HG03342 (cell line): Measurements from ENCODE around the gene CHN2.

Experiments
- ATAC-seq: cut with Tn5 transposase; IDR thresholded peaks from one replicate; pipeline ENCODE4 v1.9.1; 2021; ENCODE audit warnings: mild to moderate bottlenecking, moderate library complexity; ENCODE audit not compliant: unreplicated experiment

Gene CHN2

DNA sequence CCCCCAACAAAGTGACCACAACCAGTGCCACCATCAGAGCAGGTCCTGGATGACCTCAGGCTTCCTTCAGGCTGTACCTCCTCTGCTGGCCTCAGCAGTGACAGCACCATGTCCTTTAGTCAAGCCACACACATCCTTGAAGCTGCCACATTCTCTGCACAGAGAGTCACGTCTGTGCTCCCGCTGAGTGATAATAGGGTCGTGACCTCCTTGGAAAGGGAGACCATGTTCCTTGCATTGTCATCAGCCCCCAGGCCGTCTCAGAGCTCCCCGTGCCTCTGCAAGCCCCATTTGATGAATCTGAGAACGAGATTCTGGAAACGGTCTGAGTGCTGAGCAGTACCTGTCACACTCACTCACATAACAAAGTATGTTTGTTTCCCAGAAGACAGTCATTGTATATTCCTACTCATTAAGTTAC, 262.6 kb downstream of the CHN2 start:
- no peak for ATAC-seq

DNA sequence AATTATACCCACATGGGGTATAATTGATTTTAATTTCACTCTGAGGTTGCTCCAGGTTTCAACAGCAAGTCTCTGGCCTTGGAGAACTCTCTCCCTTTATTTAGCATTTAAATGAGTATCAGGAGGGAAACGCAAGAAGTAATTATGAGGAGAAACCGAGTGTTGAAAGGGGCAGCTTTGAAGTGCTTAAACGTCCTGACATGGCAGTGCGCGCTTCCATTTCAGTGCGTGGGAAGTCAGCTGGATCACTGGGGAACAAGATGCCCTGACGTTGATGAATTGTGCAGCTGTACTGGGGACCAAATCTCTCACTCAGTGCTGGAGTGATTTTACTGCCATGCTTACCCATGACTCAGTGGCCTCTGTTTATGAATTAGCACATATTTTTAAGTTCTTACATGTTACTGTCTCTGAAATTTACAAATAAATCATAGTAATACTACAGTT, 263.0 kb downstream of the CHN2 start:
- no peak for ATAC-seq

DNA sequence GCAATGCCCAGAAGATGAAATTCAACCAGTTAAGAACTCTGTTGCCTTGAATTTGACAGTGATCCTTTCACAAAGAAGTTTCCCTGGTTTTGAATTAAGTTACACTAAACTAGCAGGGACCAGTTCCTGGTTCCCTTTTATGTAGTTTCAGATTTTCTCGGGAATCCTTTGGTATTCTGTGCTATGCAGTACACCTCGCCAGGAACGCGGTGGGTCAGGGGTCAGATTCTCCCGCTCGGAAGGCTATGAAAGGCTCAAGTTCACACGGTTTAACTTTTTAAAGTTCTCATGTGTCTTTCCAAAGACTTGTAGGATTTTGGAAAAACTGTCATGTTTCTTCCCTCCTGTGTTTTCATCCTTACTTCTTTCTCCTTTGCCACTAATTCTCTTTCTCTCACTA, 264.4 kb downstream of the CHN2 start:
- no peak for ATAC-seq

DNA sequence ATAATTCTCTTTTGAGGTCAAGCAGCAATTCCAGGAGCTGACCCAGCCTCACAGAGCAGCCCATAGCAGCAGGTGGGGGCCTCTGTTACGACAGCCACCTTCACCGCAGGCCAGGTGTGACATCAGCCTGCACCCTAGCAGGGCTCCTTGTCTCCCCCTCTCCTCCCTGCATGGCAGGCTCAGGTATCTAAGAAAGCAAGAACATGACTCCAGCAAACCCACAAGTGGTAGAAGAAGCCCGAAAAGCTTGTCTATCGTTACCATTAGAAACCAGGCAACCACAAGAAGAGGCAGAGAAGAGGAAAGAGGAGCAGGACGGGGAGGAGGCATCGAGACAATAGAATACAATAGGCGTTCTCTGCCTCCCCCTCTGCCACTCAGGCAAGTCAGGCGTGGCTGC, 265.0 kb downstream of the CHN2 start:
- ATAC-seq = no peak

DNA sequence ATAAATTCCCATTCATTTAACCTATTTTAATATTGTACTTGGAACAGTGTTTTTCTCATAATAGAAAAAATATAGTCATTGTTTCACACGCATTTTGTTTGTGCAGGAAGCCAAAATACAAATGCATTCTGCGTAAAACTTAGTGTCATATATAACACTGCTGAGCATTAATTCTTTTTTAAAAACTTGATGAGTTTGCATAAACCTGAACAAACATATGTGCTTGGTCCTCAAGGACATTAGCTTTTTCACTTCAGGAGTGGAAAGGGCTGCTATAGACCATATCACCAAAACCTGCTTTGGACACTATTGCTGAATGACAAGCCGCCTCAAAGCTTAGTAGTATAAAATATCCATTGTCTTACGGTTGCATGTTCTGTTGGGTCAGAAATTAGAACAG, 267.4 kb downstream of the CHN2 start:
- ATAC-seq = no peak

- no peak for ATAC-seq
These were observed 269.1 kb downstream of the CHN2 start for GRCh38 chr7:29463504-29464158.

- no peak for ATAC-seq
These were observed 270.2 kb downstream of the CHN2 start for GRCh38 chr7:29464753-29465152.

DNA sequence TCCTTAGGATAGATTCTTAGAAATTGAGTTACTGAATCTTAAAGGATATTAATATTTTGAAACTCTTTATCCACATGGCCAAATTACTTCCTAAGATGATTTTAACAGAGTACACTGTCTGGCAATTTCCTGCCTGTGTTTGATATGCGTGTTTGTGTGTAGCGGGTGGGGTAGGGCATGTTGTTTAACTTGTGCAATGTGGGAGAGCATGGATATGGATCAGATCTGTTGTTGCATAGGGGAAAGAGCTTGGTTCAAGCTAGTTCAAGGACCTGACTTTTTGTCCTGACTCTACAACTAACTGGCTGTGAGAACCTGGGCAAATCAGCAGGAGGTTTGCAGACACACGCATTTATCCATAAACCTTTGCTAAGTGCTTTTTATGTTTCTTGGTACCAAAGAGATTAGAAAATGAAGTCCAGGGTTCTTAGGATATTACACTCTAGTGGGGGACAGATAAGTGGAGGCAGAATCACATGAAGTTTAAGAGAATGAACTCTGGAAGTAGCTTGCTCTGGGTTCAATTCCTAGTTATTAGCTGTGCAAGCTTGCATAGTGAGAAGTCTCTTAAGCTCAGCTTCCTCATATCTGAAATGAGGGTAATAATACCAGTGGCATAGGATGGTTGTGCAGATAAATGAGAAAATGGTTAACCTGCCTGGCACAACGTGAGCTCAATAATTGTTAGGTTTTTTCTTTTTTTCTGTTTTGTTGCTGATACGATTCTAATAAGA, 272.8 kb downstream of the CHN2 start:
- no peak for ATAC-seq

- no peak for ATAC-seq
These were observed 273.6 kb downstream of the CHN2 start for GRCh38 chr7:29468196-29468595.

DNA sequence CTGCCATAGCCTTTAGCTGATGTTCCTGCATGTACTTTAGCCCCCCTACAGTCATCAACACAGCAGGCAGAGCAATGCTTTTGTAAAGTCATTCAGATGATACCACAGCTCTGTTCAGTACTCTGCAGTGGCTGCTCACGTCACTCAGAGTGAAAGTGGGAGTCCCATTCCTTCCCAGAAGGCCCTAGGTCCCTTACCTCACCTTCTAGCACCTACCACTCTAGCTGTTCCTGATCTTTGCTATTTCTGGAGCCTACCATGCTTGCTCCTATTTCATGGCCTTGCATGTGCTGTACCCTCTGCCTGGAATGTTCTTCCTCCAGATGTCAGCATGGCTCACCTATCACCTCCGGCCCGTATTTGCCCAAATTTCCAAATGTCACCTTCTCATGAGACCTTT, 274.7 kb downstream of the CHN2 start:
- no peak for ATAC-seq

- no peak for ATAC-seq
These were observed 275.5 kb downstream of the CHN2 start for GRCh38 chr7:29469976-29470557.

DNA sequence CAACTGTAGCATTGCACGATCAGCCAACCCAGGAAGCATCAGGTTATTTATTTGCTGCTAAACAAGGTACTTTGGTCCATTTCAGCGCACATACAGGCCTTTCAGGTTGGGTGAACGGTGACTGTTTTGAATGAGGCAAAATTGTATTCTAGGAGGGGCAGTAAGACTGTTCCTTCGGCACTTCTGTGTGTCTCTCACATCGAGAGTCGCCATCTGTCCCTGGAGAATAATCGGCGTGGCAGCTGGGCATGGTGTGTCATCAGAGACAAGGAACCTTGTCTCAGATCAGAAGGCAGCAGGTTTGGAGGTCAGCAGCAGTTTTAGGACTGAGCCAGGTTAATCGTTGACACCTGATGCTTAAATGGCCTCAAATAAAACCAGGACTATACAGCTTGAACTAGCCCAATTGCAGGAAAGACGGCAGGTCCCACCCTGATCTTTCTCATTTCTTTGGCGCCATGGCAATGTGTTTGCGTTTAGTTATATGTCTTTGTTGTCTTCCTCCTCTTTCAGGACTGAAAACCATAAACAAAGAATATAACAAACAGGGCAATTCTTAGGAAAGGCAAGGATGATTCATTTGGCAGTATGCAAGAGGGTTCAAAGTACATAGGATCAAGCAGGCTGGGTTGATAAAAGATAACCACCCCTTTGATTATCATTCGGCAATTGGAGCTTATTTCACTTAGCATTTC, 277.0 kb downstream of the CHN2 start:
- no peak for ATAC-seq

- ATAC-seq = no peak
These were observed 282.3 kb downstream of the CHN2 start for GRCh38 chr7:29476916-29477315.

GRCh38 chr7:29478226-29478625, 283.7 kb downstream of the CHN2 start:
- ATAC-seq = no peak

- no peak for ATAC-seq
These were observed 284.2 kb downstream of the CHN2 start for GRCh38 chr7:29478687-29479240.

DNA sequence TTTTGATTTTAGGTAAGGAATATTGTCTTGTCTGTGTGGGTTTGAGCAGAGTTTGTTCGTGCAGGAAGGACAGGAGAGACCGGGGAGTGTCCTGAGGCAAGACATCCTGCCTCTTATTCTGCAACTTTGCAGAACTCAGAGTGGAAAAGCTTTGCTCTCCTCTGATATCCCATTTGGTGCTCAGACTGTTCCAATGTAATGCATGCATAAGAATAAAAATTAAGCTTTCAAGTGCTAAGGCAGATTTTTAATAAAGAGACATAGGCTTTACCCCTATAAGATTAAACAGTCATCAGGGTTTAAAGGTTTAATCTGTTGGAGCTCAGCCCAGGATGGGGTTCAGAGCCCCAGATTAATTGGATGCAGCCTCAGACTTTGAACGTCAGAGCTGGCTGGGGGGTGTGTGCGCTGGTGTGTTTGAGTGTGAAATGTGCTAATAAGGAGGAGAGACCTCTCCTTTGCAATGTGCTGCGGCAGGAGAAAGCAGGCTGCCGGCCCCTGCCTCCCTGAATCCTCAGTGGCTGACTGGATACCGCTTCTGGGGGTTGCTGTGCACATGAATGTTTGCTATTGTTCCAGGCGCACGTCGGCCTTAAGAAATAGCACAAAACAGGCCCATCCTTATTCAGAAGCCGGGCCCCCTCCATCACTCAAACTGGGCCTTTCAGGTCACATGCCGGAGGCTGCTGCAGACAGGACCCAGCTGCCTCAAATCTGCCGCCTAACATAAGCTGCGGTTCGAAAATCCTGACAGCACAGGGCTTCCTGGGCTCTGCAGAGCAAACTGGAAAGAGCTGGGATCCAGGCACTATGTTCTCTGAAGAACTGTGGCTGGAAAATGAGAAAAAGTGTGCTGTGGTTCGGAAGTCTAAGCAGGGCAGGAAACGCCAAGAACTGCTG, 285.0 kb downstream of the CHN2 start:
- ATAC-seq = no peak

DNA sequence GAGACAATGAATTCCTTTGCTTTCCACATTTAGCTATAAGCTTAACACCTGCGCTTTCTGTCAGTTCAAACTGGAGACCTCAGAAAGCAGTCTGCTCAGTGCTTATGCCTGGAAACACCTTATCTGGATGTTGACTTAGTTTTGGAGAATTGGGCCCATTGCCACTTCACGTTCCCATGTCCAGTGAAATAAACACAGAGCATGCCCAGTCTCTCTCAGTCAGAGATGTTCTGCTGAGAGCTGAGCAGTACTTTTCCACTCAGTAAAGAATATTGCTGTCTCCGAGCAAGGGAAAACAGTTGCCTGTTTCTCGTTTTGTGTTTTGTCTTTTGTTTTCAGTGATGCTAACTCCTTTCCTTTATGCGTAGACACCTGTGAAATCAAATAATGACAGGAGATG, 285.9 kb downstream of the CHN2 start:
- no peak for ATAC-seq

DNA sequence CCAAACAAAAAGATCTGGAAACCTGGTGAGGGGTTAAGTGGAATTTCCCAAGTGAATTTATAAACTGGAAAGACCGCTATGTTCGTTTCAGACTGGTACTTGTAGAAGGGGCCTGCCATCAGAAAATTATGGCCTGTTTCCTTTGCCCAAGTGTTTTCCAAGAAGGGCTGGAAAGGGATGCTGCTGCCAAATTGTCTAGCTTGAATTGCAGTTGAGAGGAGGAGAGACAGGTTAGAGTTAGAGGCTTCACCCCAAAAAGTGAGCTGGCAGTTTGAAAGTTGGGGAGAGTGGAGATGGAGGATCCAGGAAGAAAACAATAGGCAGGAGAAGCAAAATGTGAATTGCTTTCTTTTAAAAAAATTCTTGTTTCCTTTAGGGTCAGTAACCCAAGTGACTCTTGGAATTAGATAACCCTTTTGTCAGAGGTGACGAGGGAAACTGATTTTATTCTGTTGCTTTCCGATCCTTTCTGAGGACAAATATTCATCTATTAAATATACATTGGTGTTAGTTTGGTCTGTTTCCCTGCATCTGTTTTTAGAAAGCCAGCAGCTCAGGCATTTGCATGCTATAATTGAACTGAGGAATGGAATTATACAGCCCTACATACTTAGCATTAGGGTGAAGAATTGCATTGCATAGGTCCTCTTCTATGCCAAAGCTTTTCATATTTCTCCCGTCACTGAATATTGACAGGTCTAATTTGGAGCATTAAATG, 286.5 kb downstream of the CHN2 start:
- no peak for ATAC-seq

- ATAC-seq = no peak
These were observed 287.5 kb downstream of the CHN2 start for GRCh38 chr7:29482056-29482455.
